ENCODE measurements around the gene EPN1.

DNA sequence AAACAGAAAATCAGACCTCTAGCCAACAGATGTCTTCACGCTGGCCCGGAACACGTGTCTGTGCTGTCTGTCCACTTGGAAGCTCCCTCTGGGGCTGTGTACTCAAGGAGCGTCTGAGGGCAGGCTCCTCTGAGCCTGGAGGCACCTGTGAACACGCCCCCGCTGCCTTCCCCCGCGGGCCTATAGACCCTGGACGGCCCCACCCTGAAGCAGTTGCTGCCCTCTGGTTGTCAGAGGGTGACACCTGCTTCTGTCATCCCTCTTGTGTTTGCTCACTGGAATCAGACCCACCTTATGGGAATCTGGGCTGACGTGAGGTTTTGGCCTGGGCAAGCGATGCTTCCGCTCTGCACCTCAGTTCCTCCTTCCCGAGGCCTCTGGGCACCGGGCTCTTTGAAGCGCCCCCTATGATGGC lies 19.2 kb downstream of the EPN1 start:
- TF ChIP-seq SMAD9 (CRISPR knock-in tag; IDR thresholded peaks at IDR 0.05) (no peak), ZNF274 (CRISPR knock-in tag; IDR thresholded peaks at IDR 0.05) (no peak), CTCF (CRISPR knock-in tag; IDR thresholded peaks at IDR 0.05) (0 out of 2 replicates have a peak, but pooled peaks have one; percentile 6), FIP1L1 (IDR thresholded peaks at IDR 0.05; ENCODE audit: borderline replicate concordance, insufficient read depth, low read depth, low read length) (no peak), RXRA (CRISPR knock-in tag; IDR thresholded peaks at IDR 0.05) (no peak), ZFX (CRISPR knock-in tag; IDR thresholded peaks at IDR 0.05; ENCODE audit: low read depth) (no peak), RAD21 (CRISPR knock-in tag; IDR thresholded peaks at IDR 0.05) (no peak), HNRNPK (IDR thresholded peaks at IDR 0.05; ENCODE audit: low read depth, low read length, poor library complexity, severe bottlenecking) (no peak), MIER2 (CRISPR knock-in tag; IDR thresholded peaks at IDR 0.05) (no peak), POLR2AphosphoS5 (IDR thresholded peaks at IDR 0.05; ENCODE audit: low read depth, low read length) (no peak)
